Stimulated activated CD4-positive, alpha-beta T cell treated with anti-CD3 and anti-CD28 coated beads, TNF-alpha, amount 100 ng/mL, for 4 hours (primary cell): ENCODE results near the gene METTL27.
"Not testable (repeated sequence)": the region's sequence is repeated elsewhere in the genome, so short reads cannot be mapped to it uniquely, and the experiment has no call there.

Experiments used
- DNase-seq, 3 experiments: peaks; one replicate each; pipeline ENCODE4 v3.0.0-alpha.2; 2020; ENCODE audit warnings: low read depth in 3 of 3

METTL27 gene

GRCh38 chr7:73820013-73820412 is 22.3 kb downstream of the METTL27 start:
- no peak for DNase-seq

- DNase-seq = no peak
Measured at GRCh38 chr7:73817121-73817520, 25.2 kb downstream of the METTL27 start.

- no peak for DNase-seq
Measured at GRCh38 chr7:73815436-73815835, 26.9 kb downstream of the METTL27 start.

- no peak for DNase-seq
Measured at GRCh38 chr7:73812996-73813395, 29.3 kb downstream of the METTL27 start.

GRCh38 chr7:73811760-73812168 is 30.6 kb downstream of the METTL27 start:
- DNase-seq = peak; percentile 26 to 34 (median 26)

- DNase-seq = no peak
Measured at GRCh38 chr7:73810998-73811360, 31.3 kb downstream of the METTL27 start.

GRCh38 chr7:73809467-73809951 is 32.8 kb downstream of the METTL27 start:
- no peak for DNase-seq

- DNase-seq = no peak
Measured at GRCh38 chr7:73802459-73802858, 39.9 kb downstream of the METTL27 start.

- no peak for DNase-seq
Measured at GRCh38 chr7:73801577-73801976, 40.7 kb downstream of the METTL27 start.

GRCh38 chr7:73799282-73800141 is 42.8 kb downstream of the METTL27 start:
- DNase-seq = no peak

- not testable (repeated sequence) for DNase-seq
Measured at GRCh38 chr7:73797176-73797575, 45.1 kb downstream of the METTL27 start.

- not testable (repeated sequence) for DNase-seq
Measured at GRCh38 chr7:73796656-73797055, 45.7 kb downstream of the METTL27 start.

GRCh38 chr7:73795188-73795587 is 47.1 kb downstream of the METTL27 start:
- DNase-seq = not testable (repeated sequence)

- not testable (repeated sequence) for DNase-seq
Measured at GRCh38 chr7:73791170-73791690, 51.1 kb downstream of the METTL27 start.

GRCh38 chr7:73789051-73789450 is 53.3 kb downstream of the METTL27 start:
- DNase-seq = no peak

GRCh38 chr7:73787786-73788048 is 54.6 kb downstream of the METTL27 start:
- not testable (repeated sequence) for DNase-seq

- no peak for DNase-seq
Measured at GRCh38 chr7:73786588-73786987, 55.7 kb downstream of the METTL27 start.
